ENCODE measurements around the gene PTPRC.
A peak's percentile ranks its signal among the peaks of the same experiment; 100 is the strongest.

The PTPRC gene

DNA sequence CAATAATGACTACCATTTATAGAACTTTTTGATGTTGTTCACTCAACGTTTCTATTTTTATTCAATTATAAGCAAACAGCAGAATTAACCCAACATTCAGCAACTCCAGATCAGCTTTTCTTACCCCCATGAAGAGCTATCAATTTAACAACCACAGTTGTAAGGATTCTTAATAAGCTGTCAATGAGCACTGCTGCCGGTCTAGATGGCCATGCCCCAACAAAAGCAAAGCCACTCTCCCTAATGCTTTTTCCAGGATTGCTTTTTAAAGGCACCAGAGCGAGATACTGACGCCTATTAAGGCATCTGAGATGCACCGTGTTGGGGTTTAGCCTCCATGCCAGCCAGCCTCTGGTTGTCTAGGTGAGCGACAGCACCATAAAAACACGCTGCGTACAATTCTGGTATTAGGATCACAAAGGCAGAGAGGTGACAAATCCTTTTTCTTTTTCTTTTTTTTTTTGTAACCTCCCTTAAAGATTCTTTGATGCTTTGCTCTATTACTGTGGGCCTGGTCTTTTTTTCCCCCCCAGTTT is 39.5 kb downstream of the PTPRC start:
- peak; percentile 61 for DNase-seq

DNA sequence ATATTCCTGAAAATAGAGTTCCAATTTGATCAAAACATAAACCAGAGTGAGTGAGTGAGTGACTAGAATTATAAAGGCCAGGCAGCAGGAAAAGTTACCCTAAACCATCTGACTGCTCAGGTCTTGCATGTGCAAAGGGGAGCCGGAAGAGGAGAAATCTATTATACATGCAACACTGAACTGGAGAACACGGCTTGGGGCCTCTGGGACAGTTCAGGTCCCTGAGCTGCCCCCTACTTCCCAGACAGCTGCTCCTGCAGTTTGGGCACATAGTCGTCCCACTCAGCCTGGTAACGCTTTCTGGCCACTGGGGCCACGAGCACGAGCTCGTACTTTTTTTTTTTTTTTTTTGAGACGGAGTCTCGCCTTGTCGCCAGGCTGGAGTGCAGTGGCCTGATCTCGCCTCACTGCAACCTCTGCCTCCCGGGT is 40.1 kb downstream of the PTPRC start:
- peak; percentile 25 for DNase-seq

- peak; percentile 42 for DNase-seq
These were observed 40.8 kb downstream of the PTPRC start for GRCh38 chr1:198679535-198680173.

GRCh38 chr1:198680174-198680875 is 41.5 kb downstream of the PTPRC start:
- no peak for DNase-seq

DNA sequence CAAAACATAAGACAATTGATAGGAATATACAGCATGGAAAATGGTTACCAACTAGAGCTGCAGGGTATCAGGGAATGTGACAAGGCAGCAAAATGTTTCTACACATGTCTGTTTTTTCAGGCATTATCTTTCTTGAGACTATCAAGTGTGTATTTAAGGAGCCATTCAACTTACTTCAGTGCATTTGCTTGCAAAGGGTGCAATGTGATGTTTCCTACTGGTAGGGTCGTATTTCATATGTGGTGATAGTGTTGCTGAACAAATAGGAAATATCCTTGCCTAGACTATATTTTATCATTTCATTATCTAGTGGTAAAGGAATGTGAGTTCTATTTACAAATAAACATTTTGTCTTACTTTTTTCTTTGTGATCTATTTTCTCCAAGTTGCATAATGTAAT is 42.4 kb downstream of the PTPRC start:
- no peak for DNase-seq

GRCh38 chr1:198681831-198682759 is 43.3 kb downstream of the PTPRC start:
- peak; percentile 64 for DNase-seq

- DNase-seq = no peak
These were observed 44.0 kb downstream of the PTPRC start for GRCh38 chr1:198682850-198683249.

DNA sequence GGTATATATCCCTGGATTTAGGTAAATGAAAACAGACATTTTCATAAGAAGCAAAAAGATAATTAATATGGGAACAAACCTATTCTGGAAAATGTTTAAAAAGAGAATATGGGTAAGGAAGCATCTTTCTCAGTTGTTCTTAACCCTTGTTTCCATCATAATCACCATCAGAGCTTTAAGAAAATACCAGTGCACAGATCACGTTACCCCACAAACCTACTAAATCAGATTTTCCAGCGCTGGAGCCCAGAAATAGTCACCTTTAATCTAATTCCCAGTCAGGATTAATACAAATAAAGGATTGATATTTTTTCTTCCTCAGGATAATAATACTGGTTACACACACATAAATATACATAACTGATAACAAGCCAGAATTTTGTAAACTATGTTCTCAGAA is 44.6 kb downstream of the PTPRC start:
- DNase-seq = no peak

DNA sequence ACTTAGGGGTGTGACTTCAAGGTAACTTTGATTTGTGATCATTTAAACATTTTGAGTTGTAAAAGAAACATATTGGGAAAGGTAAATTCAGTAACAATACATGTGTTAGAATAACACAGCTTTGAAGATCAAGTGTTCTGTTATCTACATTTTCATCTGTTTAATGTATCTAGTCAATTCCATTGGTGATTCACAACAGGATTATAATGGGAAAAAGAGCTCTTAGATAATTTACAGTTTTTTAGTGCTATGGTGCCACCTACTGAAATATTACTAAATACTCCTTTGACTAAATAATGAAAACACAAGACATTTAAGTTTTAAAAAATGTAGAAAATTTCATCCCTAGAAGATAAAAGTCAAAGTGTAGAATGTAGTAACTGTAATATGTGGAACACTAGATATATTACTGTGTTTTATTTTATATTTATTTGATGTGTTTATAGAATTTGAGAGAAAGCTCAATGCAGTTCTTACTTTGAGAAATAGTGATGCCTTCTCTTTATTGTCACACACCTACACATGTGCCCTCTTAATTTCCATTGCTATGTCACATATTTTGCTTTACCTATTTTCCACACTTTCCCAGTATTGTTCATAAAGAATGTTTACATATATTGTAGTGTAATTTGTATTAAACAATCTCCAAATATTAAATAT is 47.4 kb downstream of the PTPRC start:
- DNase-seq = no peak

DNA sequence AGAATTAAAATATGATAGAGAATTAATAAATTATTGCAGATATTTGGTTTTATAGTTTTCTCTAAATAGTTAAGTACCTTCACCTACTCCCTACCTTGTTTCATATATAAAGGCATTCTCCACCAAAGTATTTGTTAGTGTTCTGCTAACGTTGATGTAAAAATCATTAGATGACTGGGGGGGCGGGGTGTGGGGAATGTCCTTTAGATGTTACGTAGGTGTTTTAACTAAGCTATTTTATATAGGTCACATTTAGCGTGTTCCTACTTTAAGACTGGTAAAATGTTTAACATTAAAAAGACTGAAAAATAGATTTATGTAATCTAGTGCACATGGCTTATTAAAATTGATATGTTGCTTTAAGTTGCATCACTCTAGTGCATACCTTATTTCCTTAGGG is 48.6 kb downstream of the PTPRC start:
- DNase-seq = peak; percentile 22

DNA sequence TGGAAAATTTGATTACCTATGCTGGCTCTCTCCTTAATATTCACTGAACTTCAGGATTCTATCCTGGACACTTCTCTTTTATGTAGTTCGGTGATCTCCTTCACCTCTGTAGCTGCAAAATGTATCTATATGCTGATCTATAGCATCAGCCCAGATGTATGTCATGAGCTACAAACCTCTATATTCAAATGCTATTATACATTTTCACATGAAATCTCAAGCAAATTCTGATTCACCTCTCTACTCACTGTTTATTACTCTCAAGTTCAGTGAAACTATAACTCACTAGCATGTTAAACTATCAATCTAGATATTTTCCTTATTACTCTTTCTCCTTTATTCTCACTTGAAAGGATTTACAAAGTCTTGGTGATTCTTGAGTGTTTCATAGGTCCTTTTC is 52.2 kb downstream of the PTPRC start:
- DNase-seq = no peak

GRCh38 chr1:198693321-198693720 is 54.5 kb downstream of the PTPRC start:
- no peak for DNase-seq

GRCh38 chr1:198694542-198694941 is 55.7 kb downstream of the PTPRC start:
- DNase-seq = no peak

DNA sequence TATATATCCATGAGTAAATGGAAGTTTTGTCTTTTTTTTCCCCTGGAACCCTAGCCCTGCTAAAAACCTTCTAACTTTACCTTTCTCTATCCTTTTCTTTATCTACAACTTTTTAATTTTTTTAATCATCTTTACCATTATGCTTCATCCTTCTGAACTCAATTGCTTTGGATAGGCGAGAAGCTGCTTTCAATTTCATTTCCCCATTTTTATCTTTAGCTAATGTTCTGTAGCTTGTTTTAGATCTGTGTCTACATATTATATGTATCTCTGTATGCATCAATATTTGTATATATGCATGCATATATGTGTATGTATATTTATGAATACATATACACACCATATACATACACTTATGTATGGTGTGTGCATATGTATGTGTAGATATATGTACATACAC is 57.4 kb downstream of the PTPRC start:
- no peak for DNase-seq

GRCh38 chr1:198699167-198700015 is 60.6 kb downstream of the PTPRC start:
- DNase-seq = peak; percentile 73

GRCh38 chr1:198700016-198700392 is 61.2 kb downstream of the PTPRC start:
- no peak for DNase-seq

DNA sequence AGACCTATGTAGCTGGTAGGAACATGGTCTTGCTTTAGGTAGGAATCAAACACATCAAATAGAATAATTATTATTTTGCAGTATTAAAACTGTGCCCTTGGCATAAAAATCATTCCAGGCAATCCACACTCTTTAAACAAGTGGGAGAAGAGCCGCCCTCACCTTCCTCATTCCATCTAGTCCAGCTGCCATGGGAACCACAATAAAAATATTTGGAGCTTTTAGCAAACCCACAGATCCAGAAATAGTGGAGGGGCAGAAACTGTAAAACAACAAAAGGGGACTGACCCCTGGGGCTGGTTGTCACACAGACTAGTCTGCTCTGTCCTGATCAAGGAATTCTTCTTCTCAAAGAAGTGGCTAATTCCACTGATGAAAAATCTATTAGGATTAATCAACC is 61.6 kb downstream of the PTPRC start:
- DNase-seq = no peak

DNA sequence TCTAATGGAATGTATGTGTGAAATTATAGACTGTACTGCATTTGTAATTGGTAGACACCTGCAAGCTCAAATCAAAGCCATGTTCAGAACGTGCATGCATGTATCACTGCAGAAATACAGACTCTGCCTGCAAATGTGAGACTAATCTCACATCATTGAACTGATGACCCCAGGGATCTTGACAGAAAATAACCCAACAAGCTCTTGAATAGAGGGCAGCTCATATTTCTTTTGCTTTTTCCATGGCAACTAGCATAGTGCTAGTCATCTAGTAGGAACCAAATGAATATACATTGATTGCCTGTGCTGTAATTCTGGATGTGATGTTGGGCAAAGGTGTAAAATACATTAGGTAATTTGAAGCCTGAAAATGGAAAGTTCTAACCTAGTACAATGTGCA is 62.4 kb downstream of the PTPRC start:
- no peak for DNase-seq

GRCh38 chr1:198701766-198702539 is 63.1 kb downstream of the PTPRC start:
- DNase-seq = no peak

DNA sequence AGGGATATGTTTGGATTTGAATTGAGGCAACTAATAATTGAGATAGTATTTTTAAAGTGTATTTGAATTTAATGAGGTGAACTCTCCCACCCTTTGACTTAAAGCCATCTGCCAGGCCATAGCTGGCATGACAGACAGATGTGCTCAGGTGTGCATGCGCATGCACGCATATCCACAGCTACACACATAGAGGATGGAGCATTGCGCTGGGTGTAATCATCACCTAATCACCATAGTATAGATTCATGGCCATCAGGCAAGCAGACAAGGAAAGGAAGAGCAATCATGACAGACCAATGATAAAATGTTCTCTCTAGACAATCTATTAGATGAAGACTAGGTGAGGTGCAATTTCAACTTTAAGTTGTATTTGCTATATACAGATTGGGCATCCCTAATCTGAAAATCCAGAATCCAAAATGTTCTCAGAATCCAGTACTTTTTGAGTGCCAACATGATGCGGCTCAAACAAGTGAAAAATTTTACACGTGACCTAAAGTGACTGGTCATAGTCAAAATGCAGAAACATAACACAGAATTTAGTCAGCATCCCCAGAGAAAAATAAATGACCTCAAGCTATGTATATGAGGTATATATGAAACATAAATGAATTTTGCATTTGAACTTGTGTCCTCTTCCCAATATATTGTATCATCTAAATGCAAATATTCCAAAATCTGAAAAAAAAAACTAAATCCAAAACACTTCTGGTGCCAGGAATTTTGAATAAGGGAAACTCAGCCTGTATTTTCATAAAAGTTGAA is 70.1 kb downstream of the PTPRC start:
- DNase-seq = no peak
